ENCODE data around the gene SELENOS.

- TF ChIP-seq TAF1 (IDR thresholded peaks at IDR 0.05; ENCODE audit: borderline replicate concordance, low read depth, low read length) (no peak), POLR2A (IDR thresholded peaks at IDR 0.05; ENCODE audit: low read depth, low read length) (no peak)
Observed at GRCh38 chr15:101322016-101322695, 44.9 kb upstream of the SELENOS start.

Measured in GM12892 (cell line).